Right cardiac atrium (tissue), 5 donors: ENCODE results near the gene MYBPC1. TPM values are rescaled to one million over a fixed set of nuclear protein-coding genes. Genes with fewer than 3 reads are reported as not detected.
"Not testable (repeated sequence)": the region's sequence is repeated elsewhere in the genome, so short reads cannot be mapped to it uniquely, and the experiment has no call there.

Experiments used
- ATAC-seq, 2 donors: fragments of 200-7000 bp; cut with Tn5 transposase; one replicate each; pipeline versions ENCODE4 v1.8.0 to v1.9.1; 2020; ENCODE audit warnings: moderate library complexity in 2 of 2, mild to moderate bottlenecking in 1 of 2
- DNase-seq, 3 donors: peaks; one replicate each; pipeline ENCODE4 v3.0.0-alpha.2; 2020
- H3K27ac ChIP-seq: one replicate; pipeline ENCODE4 v1.5.1; 2013; ENCODE audit warnings: mild to moderate bottlenecking, low read length, control low read depth, moderate library complexity
- H3K27me3 ChIP-seq: one replicate; pipeline ENCODE4 v1.6.1; 2013; ENCODE audit not compliant: control insufficient read depth, insufficient read depth
- H3K4me1 ChIP-seq: one replicate; pipeline ENCODE4 v1.6.1; 2013; ENCODE audit warnings: low read length; ENCODE audit not compliant: control insufficient read depth, insufficient read depth
- H3K4me3 ChIP-seq: one replicate; pipeline ENCODE4 v1.5.1; 2013; ENCODE audit warnings: low read length, control low read depth
- H3K9me3 ChIP-seq: one replicate; pipeline ENCODE4 v1.6.1; 2013; ENCODE audit warnings: low read length; ENCODE audit not compliant: control insufficient read depth
- WGBS: extraction: QIAGEN DNeasy Blood & Tissue Kit; methylation state at CpG from one replicate; pipeline ENCODE4 v1.1.7; 2013; 5-methylcytosine and 5-hydroxymethylcytosine counted together
- intact Hi-C, 4 donors: fragments of 100-400 bp; cut with DNase I; formaldehyde crosslinking; loops; one replicate each; pipeline versions ENCODE4 v1.11.0 to v1.14.0; 2022 to 2023
- polyA plus RNA-seq: library from polyadenylated mRNA; stranded (reverse); fragments of 200-250 nt; gene quantifications from one replicate; pipeline ENCODE4 v1.2.3, GENCODE V29; 2013
- total RNA-seq, 4 donors: library from RNA; stranded (reverse); fragmentation: NEBNext Ultra II Directional; extraction: Animal tissue kit (Norgen Biotek cat#: 25700); gene quantifications; one replicate each; pipeline ENCODE4 v1.2.1, GENCODE V29; 2021
- donor health status: healthy with polysubstance abuse.
- donor health status: DM: no; HTN: yes; CAD: no.
- donor health status: DM: no; HTN: no; CAD: no.
- donor health status: DM: no; HTN: yes; CAD: no; lungs with severe emphysema.
- donor health status: DM: yes; HTN: yes; CAD: no.

The MYBPC1 gene
- total and polyA plus RNA-seq, 5 donors, result 10.3 to 27.9 (median 15.7) TPM

DNA sequence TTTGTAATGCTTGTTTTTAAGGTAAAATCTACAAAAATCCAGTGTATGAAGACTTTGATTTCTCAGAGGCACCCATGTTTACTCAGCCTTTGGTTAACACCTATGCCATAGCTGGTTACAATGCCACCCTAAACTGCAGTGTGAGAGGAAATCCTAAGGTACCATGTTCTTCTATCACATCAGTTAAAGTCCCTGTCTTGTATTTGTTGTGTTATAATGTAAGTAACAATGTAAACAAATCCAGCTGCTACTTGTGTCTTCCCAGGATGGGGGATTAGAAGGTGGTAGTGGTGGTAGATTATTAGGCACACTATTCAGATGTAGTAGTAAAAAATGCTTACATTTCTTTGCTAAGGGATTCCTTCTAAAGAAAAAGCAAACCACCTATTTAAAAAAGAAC, 83.3 kb downstream of the MYBPC1 start:
- Histone ChIP-seq H3K27ac (no peak overlapping the region), H3K27me3 (no peaks in the 10 kb centered on the region), H3K4me3 (no peak overlapping the region), H3K9me3 (no peaks in the 10 kb centered on the region), H3K4me1 (peaks cover 2% of the 10 kb centered on the region)
- no peak for DNase-seq
- intact Hi-C loops, result no loop called here
- ATAC-seq, result no peak

DNA sequence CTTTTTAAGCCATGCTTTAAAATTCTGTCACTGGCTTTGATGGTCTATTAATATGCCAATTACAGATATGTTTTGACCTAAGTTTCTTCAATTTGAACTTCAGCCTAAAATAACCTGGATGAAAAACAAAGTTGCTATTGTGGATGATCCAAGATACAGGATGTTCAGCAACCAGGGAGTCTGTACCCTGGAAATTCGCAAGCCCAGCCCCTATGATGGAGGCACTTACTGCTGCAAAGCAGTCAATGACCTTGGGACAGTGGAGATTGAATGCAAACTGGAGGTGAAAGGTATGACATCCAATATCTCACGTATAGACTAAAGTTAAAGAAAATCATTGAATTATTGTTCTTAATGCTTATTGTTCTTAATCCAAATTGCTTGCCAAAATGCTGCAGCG, 85.5 kb downstream of the MYBPC1 start:
- Histone ChIP-seq H3K27ac (peak overlapping the region; percentile 92), H3K4me3 (peak overlapping the region; percentile 38)
- peak; percentile 83 to 91 for ATAC-seq

GRCh38 chr12:101680647-101681046, 85.9 kb downstream of the MYBPC1 start:
- ATAC-seq (peak; percentile 61 to 69), DNase-seq (no peak)
- H3K27me3 ChIP-seq, result no peaks in the 10 kb centered on the region
- H3K4me1 ChIP-seq, result peaks cover 2% of the 10 kb centered on the region
- no peaks in the 10 kb centered on the region for H3K9me3 ChIP-seq
- peak overlapping the region; percentile 38 for H3K4me3 ChIP-seq
- H3K27ac ChIP-seq, result peak overlapping the region; percentile 92
- intact Hi-C loops, result no loop called here

More for the DNA sequence above, 85.5 kb downstream of the MYBPC1 start:
- DNase-seq, result peak in 2 of 3 donors; percentile 20 to 53
- intact Hi-C loops, result no loop called here
- WGBS, result 56% methylated on average over 3 of the region's 3 CpGs
- Histone ChIP-seq H3K4me1 (peaks cover 2% of the 10 kb centered on the region), H3K9me3 (no peaks in the 10 kb centered on the region), H3K27me3 (no peaks in the 10 kb centered on the region)

DNA sequence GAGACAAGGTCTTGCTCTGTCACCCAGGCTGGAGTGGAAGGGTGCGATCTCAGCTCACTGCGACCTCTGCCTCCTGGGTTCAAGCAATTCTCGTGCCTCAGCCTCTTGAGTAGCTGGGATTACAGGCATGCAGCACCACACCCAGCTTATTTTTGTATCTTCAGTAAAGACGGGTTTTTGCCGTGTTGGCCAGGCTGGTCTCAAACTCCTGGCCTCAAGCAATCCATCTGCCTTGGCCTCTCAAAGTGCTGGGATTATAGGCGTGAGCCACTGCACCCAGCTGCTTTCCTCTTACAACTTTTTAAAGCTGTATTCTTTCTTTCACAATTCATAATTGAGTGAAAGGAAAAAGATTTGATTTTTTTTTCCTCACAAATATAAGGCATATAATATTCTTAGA, 86.9 kb downstream of the MYBPC1 start:
- WGBS, result 46% methylated on average over 6 of the region's 6 CpGs
- H3K4me1 ChIP-seq, H3K4me3 ChIP-seq, H3K27me3 ChIP-seq, intact Hi-C loops, DNase-seq, H3K9me3 ChIP-seq, H3K27ac ChIP-seq, ATAC-seq: not testable (repeated sequence)

- no peak overlapping the region for H3K4me3 ChIP-seq
- H3K27ac ChIP-seq, result no peak overlapping the region
- H3K27me3 ChIP-seq, result no peaks in the 10 kb centered on the region
- no peaks in the 10 kb centered on the region for H3K4me1 ChIP-seq
- 61% methylated on average over 1 of the region's 1 CpG for WGBS
- H3K9me3 ChIP-seq, result no peaks in the 10 kb centered on the region
- DNase-seq (no peak), ATAC-seq (no peak)
- intact Hi-C loops, result no loop called here
These were observed 90.3 kb downstream of the MYBPC1 start for GRCh38 chr12:101685092-101685491.

DNA sequence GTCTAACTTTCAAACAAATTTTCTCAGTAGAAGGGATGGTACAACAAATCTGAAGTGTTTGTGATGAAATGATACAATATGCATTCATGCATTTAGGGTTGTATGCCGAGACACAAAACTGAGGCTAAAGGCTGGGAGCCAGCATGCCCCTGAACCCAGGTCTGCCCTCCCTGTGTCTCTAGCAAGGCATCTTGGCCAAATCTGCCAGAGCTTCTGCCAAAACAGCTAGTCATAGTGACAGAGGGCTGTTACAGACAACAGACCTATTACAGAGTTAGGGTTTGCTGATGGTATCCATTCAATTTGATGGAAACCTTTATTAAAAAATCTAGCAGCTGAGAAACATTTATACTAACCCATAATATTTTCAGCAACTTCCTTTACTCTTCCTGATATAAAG, 91.4 kb downstream of the MYBPC1 start:
- intact Hi-C loops, result no loop called here
- Histone ChIP-seq H3K27ac (no peak overlapping the region), H3K4me3 (no peak overlapping the region), H3K4me1 (no peaks in the 10 kb centered on the region), H3K9me3 (no peaks in the 10 kb centered on the region), H3K27me3 (no peaks in the 10 kb centered on the region)
- ATAC-seq (peak; percentile 47 to 69), DNase-seq (no peak)
- WGBS, result 78% methylated on average over 1 of the region's 1 CpG

- Histone ChIP-seq H3K27me3 (no peaks in the 10 kb centered on the region), H3K4me3 (no peak overlapping the region), H3K4me1 (no peaks in the 10 kb centered on the region), H3K9me3 (no peaks in the 10 kb centered on the region), H3K27ac (no peak overlapping the region)
- intact Hi-C loops, result no loop called here
- 69% methylated on average over 3 of the region's 3 CpGs for WGBS
- DNase-seq (no peak), ATAC-seq (no peak)
These were observed 95.8 kb downstream of the MYBPC1 start for GRCh38 chr12:101690544-101691098.

- H3K4me3 ChIP-seq, result no peak overlapping the region
- H3K27ac ChIP-seq, result no peak overlapping the region
- H3K9me3 ChIP-seq, result no peaks in the 10 kb centered on the region
- H3K4me1 ChIP-seq, result no peaks in the 10 kb centered on the region
- WGBS, result 91% methylated on average over 1 of the region's 1 CpG
- ATAC-seq (no peak), DNase-seq (no peak)
- H3K27me3 ChIP-seq, result no peaks in the 10 kb centered on the region
- intact Hi-C loops, result no loop called here
These were observed 96.8 kb downstream of the MYBPC1 start for GRCh38 chr12:101691503-101692096.

- intact Hi-C loops, result no loop called here
- ATAC-seq (no peak), DNase-seq (no peak)
- no peaks in the 10 kb centered on the region for H3K27me3 ChIP-seq
- 94% methylated on average over 2 of the region's 2 CpGs for WGBS
- no peaks in the 10 kb centered on the region for H3K4me1 ChIP-seq
- H3K27ac ChIP-seq, result no peak overlapping the region
- no peak overlapping the region for H3K4me3 ChIP-seq
- H3K9me3 ChIP-seq, result no peaks in the 10 kb centered on the region
These were observed 99.6 kb downstream of the MYBPC1 start for GRCh38 chr12:101694297-101694848.

DNA sequence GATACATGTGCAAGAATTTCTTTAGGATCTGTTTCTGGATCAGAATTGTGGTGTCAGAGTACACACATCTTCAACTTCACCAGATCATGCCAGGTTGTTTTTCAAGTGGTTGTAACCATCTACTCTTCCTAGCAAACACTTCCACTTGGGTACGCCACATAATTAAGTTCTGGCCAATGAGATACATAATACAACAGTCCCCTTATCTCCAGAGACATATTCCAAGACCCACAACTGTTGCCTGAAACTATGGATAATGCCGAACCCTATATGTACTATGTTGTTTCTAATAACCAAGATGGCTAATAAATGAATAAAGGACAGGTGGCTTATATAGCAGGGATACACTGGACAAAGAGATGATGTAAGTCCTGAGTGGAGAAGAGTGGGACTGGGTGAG, 100.2 kb downstream of the MYBPC1 start:
- intact Hi-C loops, result no loop called here
- Histone ChIP-seq H3K4me3 (no peak overlapping the region), H3K9me3 (no peaks in the 10 kb centered on the region), H3K4me1 (no peaks in the 10 kb centered on the region), H3K27me3 (no peaks in the 10 kb centered on the region), H3K27ac (no peak overlapping the region)
- no peak for ATAC-seq
- no peak for DNase-seq
- 96% methylated on average over 2 of the region's 2 CpGs for WGBS

- no peaks in the 10 kb centered on the region for H3K4me1 ChIP-seq
- no peaks in the 10 kb centered on the region for H3K9me3 ChIP-seq
- no peak overlapping the region for H3K4me3 ChIP-seq
- DNase-seq (no peak), ATAC-seq (no peak)
- no peaks in the 10 kb centered on the region for H3K27me3 ChIP-seq
- intact Hi-C loops, result no loop called here
- no peak overlapping the region for H3K27ac ChIP-seq
- WGBS, result 94% methylated on average over 1 of the region's 1 CpG
These were observed 100.9 kb downstream of the MYBPC1 start for GRCh38 chr12:101695706-101696105.
